ENCODE data around the gene SYNPO2.

Gene SYNPO2

GRCh38 chr4:118879409-118879808 is 9.2 kb upstream of the SYNPO2 start:
- no peak for DNase-seq

- no peak for DNase-seq
Measured at GRCh38 chr4:118881512-118882146, 7.0 kb upstream of the SYNPO2 start.

- no peak for DNase-seq
Measured at GRCh38 chr4:118883861-118884260, 4.8 kb upstream of the SYNPO2 start.

GRCh38 chr4:118884716-118885115 is 3.9 kb upstream of the SYNPO2 start:
- DNase-seq: no peak

- DNase-seq: no peak
Measured at GRCh38 chr4:118889312-118889691, 648 bp downstream of the SYNPO2 start.

GRCh38 chr4:118894034-118894433 is 5.4 kb downstream of the SYNPO2 start:
- DNase-seq: no peak

- no peak for DNase-seq
Measured at GRCh38 chr4:118898221-118898620, 9.6 kb downstream of the SYNPO2 start.

- DNase-seq: no peak
Measured at GRCh38 chr4:118898684-118899138, 10.1 kb downstream of the SYNPO2 start.

- no peak for DNase-seq
Measured at GRCh38 chr4:118904418-118904817, 15.8 kb downstream of the SYNPO2 start.

- no peak for DNase-seq
Measured at GRCh38 chr4:118904935-118905334, 16.3 kb downstream of the SYNPO2 start.

- DNase-seq: no peak
Measured at GRCh38 chr4:118905566-118905965, 16.9 kb downstream of the SYNPO2 start.

GRCh38 chr4:118909173-118909956 is 20.7 kb downstream of the SYNPO2 start:
- DNase-seq: no peak

GRCh38 chr4:118910221-118910620 is 21.6 kb downstream of the SYNPO2 start:
- DNase-seq: no peak

GRCh38 chr4:118911238-118911703 is 22.6 kb downstream of the SYNPO2 start:
- no peak for DNase-seq

GRCh38 chr4:118915468-118915867 is 26.8 kb downstream of the SYNPO2 start:
- no peak for DNase-seq

GRCh38 chr4:118916691-118917289 is 28.1 kb downstream of the SYNPO2 start:
- no peak for DNase-seq

- no peak for DNase-seq
Measured at GRCh38 chr4:118917582-118917981, 28.9 kb downstream of the SYNPO2 start.

GRCh38 chr4:118918388-118918787 is 29.7 kb downstream of the SYNPO2 start:
- no peak for DNase-seq

GRCh38 chr4:118920247-118920646 is 31.6 kb downstream of the SYNPO2 start:
- DNase-seq: no peak

- DNase-seq: no peak
Measured at GRCh38 chr4:118921786-118922185, 33.1 kb downstream of the SYNPO2 start.

GRCh38 chr4:118923891-118924290 is 35.2 kb downstream of the SYNPO2 start:
- no peak for DNase-seq

- DNase-seq: no peak
Measured at GRCh38 chr4:118927974-118928373, 39.3 kb downstream of the SYNPO2 start.

GRCh38 chr4:118930255-118930654 is 41.6 kb downstream of the SYNPO2 start:
- no peak for DNase-seq

GRCh38 chr4:118931786-118932185 is 43.1 kb downstream of the SYNPO2 start:
- DNase-seq: no peak

Data from NCI-H526 (cell line).